Keratinocyte (primary cell): ENCODE data around the gene SUN1. TPM values are rescaled to one million over a fixed set of nuclear protein-coding genes. Genes with fewer than 3 reads are reported as not detected.

Experiments
- DNase-seq: peaks from one replicate; pipeline ENCODE4 v3.0.0-alpha.2; 2011; ENCODE audit warnings: low read depth, missing footprints, low spot score
- FAIRE-seq: peaks from 2 replicates; lab custom pipeline; 2011; peaks lifted over from hg19 to GRCh38; lab: Jason Lieb, UNC
- H2AFZ ChIP-seq: 2 replicates; pipeline ENCODE4 v1.6.0; 2012; ENCODE audit warnings: low read length, control low read depth, inconsistent platforms; ENCODE audit not compliant: control insufficient read depth
- H3K27ac ChIP-seq: 2 replicates; pipeline ENCODE4 v1.5.1; 2011; ENCODE audit warnings: low read length; ENCODE audit not compliant: control insufficient read depth, insufficient read depth
- H3K27me3 ChIP-seq: 3 replicates; pipeline ENCODE4 v1.6.0; 2011; ENCODE audit warnings: low read length; ENCODE audit not compliant: control insufficient read depth, insufficient read depth; ENCODE audit errors: extremely low read depth
- H3K36me3 ChIP-seq, 2 experiments: 2 replicates in 1 of 2; 3 replicates in 1 of 2; pipeline ENCODE4 v1.5.1; 2011; ENCODE audit warnings: low read length in 2 of 2, mild to moderate bottlenecking in 1 of 2; ENCODE audit not compliant: control insufficient read depth in 2 of 2, insufficient read depth in 2 of 2; ENCODE audit errors: extremely low read depth in 1 of 2
- H3K4me1 ChIP-seq: 3 replicates; pipeline ENCODE4 v1.5.1; 2011; ENCODE audit warnings: low read length; ENCODE audit not compliant: control insufficient read depth, insufficient read depth; ENCODE audit errors: extremely low read depth
- H3K4me2 ChIP-seq: 3 replicates; pipeline ENCODE4 v1.6.0; 2011; ENCODE audit warnings: low read depth, low read length; ENCODE audit not compliant: control insufficient read depth, insufficient read depth; ENCODE audit errors: extremely low read depth
- H3K4me3 ChIP-seq, 3 experiments: fragments of 200-600 bp in 1 of 3; sonication (generic) in 1 of 3; 2 replicates in 2 of 3; 3 replicates in 1 of 3; pipeline ENCODE4 v1.5.1; 2011 to 2016; ENCODE audit warnings: low read length in 3 of 3, mild to moderate bottlenecking in 3 of 3, control low read depth in 2 of 3, inconsistent platforms in 1 of 3, low read depth in 1 of 3, mixed read lengths in 1 of 3, mixed run types in 1 of 3, moderate library complexity in 1 of 3; ENCODE audit not compliant: control insufficient read depth in 2 of 3, insufficient read depth in 2 of 3; ENCODE audit errors: extremely low read depth in 1 of 3
- H3K79me2 ChIP-seq: 2 replicates; pipeline ENCODE4 v1.6.0; 2012; ENCODE audit warnings: low read length; ENCODE audit not compliant: control insufficient read depth, insufficient read depth
- H3K9ac ChIP-seq: 3 replicates; pipeline ENCODE4 v1.6.0; 2011; ENCODE audit warnings: low read length; ENCODE audit not compliant: control insufficient read depth, insufficient read depth; ENCODE audit errors: extremely low read depth
- H3K9me1 ChIP-seq: 3 replicates; pipeline ENCODE4 v1.6.0; 2011; ENCODE audit warnings: low read length; ENCODE audit not compliant: control insufficient read depth, insufficient read depth; ENCODE audit errors: extremely low read depth
- H3K9me3 ChIP-seq: 2 replicates; pipeline ENCODE4 v1.5.1; 2012; ENCODE audit warnings: low read depth, low read length; ENCODE audit not compliant: control insufficient read depth
- H4K20me1 ChIP-seq: 3 replicates; pipeline ENCODE4 v1.6.0; 2011; ENCODE audit warnings: low read length; ENCODE audit not compliant: control insufficient read depth, insufficient read depth; ENCODE audit errors: extremely low read depth
- CTCF ChIP-seq, 3 experiments: IDR thresholded peaks in 1 of 3; conservative IDR thresholded peaks in 1 of 3; optimal IDR thresholded peaks in 1 of 3; 2 replicates in 2 of 3; 3 replicates in 1 of 3; pipeline versions ENCODE3 to v1.5.1; 2011; ENCODE audit warnings: low read length in 3 of 3, mild to moderate bottlenecking in 3 of 3, moderate library complexity in 2 of 3, control low read depth in 1 of 3, inconsistent platforms in 1 of 3; ENCODE audit not compliant: insufficient read depth in 2 of 3; ENCODE audit errors: extremely low read depth in 1 of 3
- EZH2 ChIP-seq: IDR thresholded peaks from one replicate; pipeline ENCODE4 v1.6.1; 2012; ENCODE audit warnings: inconsistent platforms, mild to moderate bottlenecking, low read length, moderate library complexity
- dilution Hi-C: fragments of 300-500 bp; cut with MboI; formaldehyde crosslinking; loops from one replicate; pipeline ENCODE4 v1.7.0; 2020; ENCODE audit warnings: low sequenced_read_pairs; ENCODE audit not compliant: extremely low pct_ligation_motif_present
- polyA plus RNA-seq, 5 experiments: library from polyadenylated mRNA; depleted of rRNA in 3 of 5; stranded (reverse) in 3 of 5; stranded (forward) in 1 of 5; unstranded in 1 of 5; fragments of >200 nt; gene quantifications; 1 replicate in 1 of 5; 2 replicates in 3 of 5; 3 replicates in 1 of 5; pipeline versions ENCODE4 v1.2.1 to v1.2.3, GENCODE V29; 2011 to 2012; ENCODE audit warnings: missing spikeins in 2 of 5, low read depth in 1 of 5, low replicate concordance in 1 of 5

Gene SUN1
- polyA plus RNA-seq, 1 donor (not counting 4 experiments of a cell fraction or from before 2014, with no cell fraction given), result 166 TPM

- Histone ChIP-seq H3K4me2 (no peak overlapping the region), H3K36me3 (peaks cover 10 to 41% of the 10 kb centered on the region in 2 experiments), H3K79me2 (no peaks in the 10 kb centered on the region), H3K4me1 (no peaks in the 10 kb centered on the region), H2AFZ (no peak overlapping the region), H3K27ac (no peak overlapping the region), H3K9me3 (no peaks in the 10 kb centered on the region), H3K4me3 (no peak overlapping the region), H4K20me1 (no peaks in the 10 kb centered on the region), H3K9me1 (no peaks in the 10 kb centered on the region), H3K27me3 (no peaks in the 10 kb centered on the region), H3K9ac (no peak overlapping the region)
- no peak for FAIRE-seq
- no peak for TF ChIP-seq EZH2
- no peak for TF ChIP-seq CTCF (optimal IDR thresholded peaks at IDR 0.05 in 1 of 3, IDR thresholded peaks at IDR 0.05 in 1 of 3, conservative IDR thresholded peaks at IDR 0.05 in 1 of 3; ENCODE audit: extremely low read depth in 1 of 3, insufficient read depth in 2 of 3, low read length in 3 of 3)
- no peak for DNase-seq
- dilution Hi-C loops, result no loop called here
Observed at GRCh38 chr7:783556-784490, 48.5 kb upstream of the SUN1 start.

- H3K79me2 ChIP-seq, result no peaks in the 10 kb centered on the region
- H3K4me2 ChIP-seq, result no peak overlapping the region
- dilution Hi-C loops, result no loop called here
- no peaks in the 10 kb centered on the region for H4K20me1 ChIP-seq
- H3K9me3 ChIP-seq, result no peaks in the 10 kb centered on the region
- no peak overlapping the region for H3K4me3 ChIP-seq
- no peak overlapping the region for H2AFZ ChIP-seq
- no peaks in the 10 kb centered on the region for H3K27me3 ChIP-seq
- TF ChIP-seq EZH2 (no peak), CTCF (optimal IDR thresholded peaks at IDR 0.05 in 1 of 3, IDR thresholded peaks at IDR 0.05 in 1 of 3, conservative IDR thresholded peaks at IDR 0.05 in 1 of 3; ENCODE audit: extremely low read depth in 1 of 3, insufficient read depth in 2 of 3, low read length in 3 of 3) (no peak)
- FAIRE-seq (no peak), DNase-seq (no peak)
- no peaks in the 10 kb centered on the region for H3K9me1 ChIP-seq
- H3K27ac ChIP-seq, result no peak overlapping the region
- no peak overlapping the region for H3K9ac ChIP-seq
- no peaks in the 10 kb centered on the region for H3K4me1 ChIP-seq
- H3K36me3 ChIP-seq, result peaks cover 10 to 35% of the 10 kb centered on the region in 2 experiments
Observed at GRCh38 chr7:784971-785370, 47.3 kb upstream of the SUN1 start.
